WI38 (cell line): ENCODE results near the gene FAM131B.

ENCODE experiments used
- H3K4me3 ChIP-seq: 2 replicates; pipeline ENCODE4 v1.5.1; 2011; ENCODE audit warnings: low read depth, mild to moderate bottlenecking, control low read depth, low read length
- TF ChIP-seq, protein P1 (sequence below): IDR thresholded peaks from 2 replicates; pipeline ENCODE4 v1.5.1; 2012; ENCODE audit warnings: low read depth, mild to moderate bottlenecking, control low read depth, low read length

The FAM131B gene

DNA sequence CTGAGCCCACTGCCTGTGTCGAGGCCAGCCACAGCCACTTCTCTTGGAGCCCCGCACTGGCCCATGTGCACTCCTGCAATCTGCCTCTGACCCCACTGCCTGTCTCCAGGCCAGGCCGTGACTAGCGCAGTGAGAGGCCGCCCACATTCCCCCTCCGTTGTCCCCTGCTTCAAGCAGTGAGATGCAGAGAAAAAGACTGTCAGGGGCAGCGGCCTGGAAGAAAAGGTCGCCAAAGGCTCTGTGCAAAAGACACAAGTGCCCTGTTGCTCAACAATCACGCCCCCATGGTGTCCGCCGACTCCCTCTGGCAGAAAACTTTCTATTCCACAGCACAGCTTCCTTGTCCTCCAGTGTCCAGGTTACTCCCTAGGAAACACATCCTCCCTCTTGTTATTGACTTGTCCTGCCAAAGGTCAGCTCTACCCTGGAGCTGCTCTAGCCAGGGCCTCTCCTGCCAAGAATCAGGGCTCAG, 9.9 kb downstream of the FAM131B start:
- H3K4me3 ChIP-seq: no peak overlapping the region
- TF ChIP-seq, protein P1, sequence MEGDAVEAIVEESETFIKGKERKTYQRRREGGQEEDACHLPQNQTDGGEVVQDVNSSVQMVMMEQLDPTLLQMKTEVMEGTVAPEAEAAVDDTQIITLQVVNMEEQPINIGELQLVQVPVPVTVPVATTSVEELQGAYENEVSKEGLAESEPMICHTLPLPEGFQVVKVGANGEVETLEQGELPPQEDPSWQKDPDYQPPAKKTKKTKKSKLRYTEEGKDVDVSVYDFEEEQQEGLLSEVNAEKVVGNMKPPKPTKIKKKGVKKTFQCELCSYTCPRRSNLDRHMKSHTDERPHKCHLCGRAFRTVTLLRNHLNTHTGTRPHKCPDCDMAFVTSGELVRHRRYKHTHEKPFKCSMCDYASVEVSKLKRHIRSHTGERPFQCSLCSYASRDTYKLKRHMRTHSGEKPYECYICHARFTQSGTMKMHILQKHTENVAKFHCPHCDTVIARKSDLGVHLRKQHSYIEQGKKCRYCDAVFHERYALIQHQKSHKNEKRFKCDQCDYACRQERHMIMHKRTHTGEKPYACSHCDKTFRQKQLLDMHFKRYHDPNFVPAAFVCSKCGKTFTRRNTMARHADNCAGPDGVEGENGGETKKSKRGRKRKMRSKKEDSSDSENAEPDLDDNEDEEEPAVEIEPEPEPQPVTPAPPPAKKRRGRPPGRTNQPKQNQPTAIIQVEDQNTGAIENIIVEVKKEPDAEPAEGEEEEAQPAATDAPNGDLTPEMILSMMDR: no peak

DNA sequence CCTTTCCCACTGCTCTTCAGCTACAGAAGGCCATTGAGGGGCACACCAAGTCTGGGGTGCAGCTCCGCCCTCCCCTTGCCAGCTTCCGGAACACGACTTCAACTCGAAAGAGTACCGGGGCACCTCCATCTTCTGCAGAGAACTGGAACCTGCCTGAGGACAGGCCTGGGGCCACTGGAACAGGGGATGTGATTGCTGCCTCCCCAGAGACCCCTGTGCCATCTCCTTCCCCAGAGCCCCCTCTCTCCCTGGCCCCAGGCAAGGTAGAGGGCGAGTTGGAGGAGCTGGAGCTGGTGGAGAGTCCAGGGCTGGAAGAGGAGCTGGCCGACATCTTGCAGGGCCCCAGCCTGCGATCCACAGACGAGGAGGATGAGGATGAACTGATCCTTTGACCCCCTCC, 10.9 kb downstream of the FAM131B start:
- H3K4me3 ChIP-seq: no peak overlapping the region
- TF ChIP-seq, protein P1: no peak

DNA sequence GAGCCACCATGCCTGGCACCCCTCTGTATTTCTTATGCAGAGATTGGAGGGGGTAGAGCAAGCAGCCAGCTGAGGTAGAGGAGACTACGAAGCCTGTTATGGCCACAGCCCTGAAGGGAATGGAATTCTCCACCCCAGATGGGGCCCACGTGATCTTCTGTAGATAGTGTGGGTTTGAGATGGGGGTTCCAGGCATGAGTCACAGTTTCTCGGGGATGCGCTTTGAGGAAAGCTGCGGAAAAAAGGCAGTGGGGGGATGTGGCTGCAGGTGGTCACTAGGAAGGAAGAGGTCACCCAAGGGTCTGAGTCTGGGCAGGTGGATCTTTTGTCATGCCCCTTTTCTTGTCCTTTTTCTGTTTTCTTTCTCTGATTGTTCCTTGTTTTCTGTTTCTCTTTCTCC, 11.5 kb downstream of the FAM131B start:
- no peak overlapping the region for H3K4me3 ChIP-seq
- TF ChIP-seq, protein P1: no peak

DNA sequence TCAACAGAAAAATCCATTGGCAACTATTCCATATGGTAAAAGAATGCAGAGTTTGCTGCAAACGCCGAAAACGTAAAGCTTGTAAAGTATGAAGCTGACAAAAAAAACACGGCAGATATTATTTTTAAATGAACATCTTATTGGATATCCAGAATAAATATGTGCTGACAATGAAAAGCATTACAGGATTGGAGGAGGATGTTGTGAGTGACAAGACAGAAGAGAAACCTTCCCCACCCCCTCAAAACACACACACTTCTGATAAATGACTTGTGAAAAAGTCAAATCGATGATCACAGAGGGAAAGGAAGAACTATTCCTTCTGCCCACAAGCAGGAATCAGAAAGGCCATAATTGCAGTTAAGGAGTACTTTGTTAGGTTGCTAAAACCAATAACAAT, 14.6 kb downstream of the FAM131B start:
- H3K4me3 ChIP-seq: no peak overlapping the region
- TF ChIP-seq, protein P1: no peak

DNA sequence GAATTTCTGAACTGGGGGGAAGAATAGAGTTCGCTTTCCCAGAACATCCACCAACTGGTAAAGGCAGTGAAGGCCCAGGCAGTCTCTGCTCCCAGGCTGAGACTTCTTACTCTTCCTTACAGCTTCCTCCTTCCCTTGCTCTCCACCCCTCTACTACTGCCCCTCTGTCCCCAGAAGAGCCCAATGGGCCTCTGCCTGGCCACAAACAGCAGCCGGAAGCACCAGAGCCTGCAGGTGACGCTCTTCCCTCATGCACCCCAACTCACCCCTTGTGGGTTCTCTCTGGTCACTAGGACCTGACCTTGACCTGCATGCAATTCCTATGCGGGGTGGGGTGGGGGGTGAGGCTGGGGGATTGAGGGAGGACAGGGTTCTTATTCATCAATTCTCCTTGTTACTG, 16.5 kb downstream of the FAM131B start:
- H3K4me3 ChIP-seq: no peak overlapping the region

DNA sequence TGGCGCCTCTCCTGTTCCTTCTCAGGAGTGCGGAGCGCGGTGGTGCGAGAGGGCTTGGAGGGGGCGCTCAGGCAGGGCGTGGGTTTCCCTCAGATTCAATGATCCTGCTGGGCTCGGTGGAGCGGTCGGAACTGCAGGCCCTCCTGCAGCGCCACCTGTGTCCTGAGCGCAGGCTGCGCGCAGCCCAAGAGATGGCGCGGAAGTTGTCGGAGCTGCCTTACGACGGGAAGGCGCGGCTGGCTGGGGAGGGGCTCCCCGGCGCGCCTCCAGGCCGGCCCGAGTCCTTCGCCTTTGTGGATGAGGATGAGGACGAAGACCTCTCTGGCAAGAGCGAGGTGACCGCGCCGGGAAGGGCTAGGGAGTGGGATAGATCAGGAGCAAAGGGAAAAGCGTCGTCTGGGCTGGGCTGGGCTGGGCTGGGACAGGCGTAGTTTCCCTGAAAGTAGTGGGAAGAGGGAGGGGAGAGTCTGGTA, 17.0 kb downstream of the FAM131B start:
- no peak overlapping the region for H3K4me3 ChIP-seq
- TF ChIP-seq, protein P1: no peak

More for the DNA sequence above, 16.5 kb downstream of the FAM131B start:
- TF ChIP-seq, protein P1: no peak

DNA sequence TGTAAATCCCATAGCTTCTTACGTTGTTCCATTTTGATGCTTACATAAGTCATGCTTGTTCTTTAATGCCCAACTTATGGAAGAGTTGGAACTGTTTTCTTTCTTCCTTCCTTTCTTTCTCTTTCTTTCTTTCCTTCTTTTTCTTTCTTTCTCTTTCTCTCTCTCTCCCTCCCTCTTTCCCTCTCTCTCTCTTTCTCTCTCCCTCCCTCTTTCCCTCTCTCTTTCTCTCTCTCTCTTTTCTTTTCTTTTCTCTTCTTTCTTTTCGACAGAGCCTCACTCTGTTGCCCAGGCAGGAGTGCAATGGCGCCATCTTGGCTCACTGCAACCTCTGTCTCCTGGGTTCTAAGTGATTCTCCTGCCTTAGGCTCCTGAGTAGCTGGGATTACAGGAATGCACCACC, 18.9 kb downstream of the FAM131B start:
- H3K4me3 ChIP-seq: no peak overlapping the region
- TF ChIP-seq, protein P1: no peak
